KMS-11 (cell line): ENCODE results near the gene ARGLU1.

Source experiments
- H2AFZ ChIP-seq: fragments of 200-600 bp; sonication (generic); 2 replicates; pipeline ENCODE4 v1.6.1; 2016; ENCODE audit warnings: antibody characterized with exemption, mixed run types, low read depth
- H3K27ac ChIP-seq: fragments of 200-600 bp; sonication (generic); 2 replicates; pipeline ENCODE4 v1.6.1; 2016; ENCODE audit warnings: mild to moderate bottlenecking, mixed run types
- H3K27me3 ChIP-seq: fragments of 200-600 bp; sonication (generic); 2 replicates; pipeline ENCODE4 v1.6.1; 2017; ENCODE audit warnings: mild to moderate bottlenecking, low read depth, mixed run types, moderate library complexity; ENCODE audit not compliant: insufficient read depth
- H3K36me3 ChIP-seq: fragments of 200-600 bp; sonication (generic); 2 replicates; pipeline ENCODE4 v1.6.1; 2017; ENCODE audit warnings: mild to moderate bottlenecking, mixed run types; ENCODE audit not compliant: insufficient read depth
- H3K4me1 ChIP-seq: fragments of 200-600 bp; sonication (generic); 2 replicates; pipeline ENCODE4 v1.6.1; 2016; ENCODE audit warnings: mild to moderate bottlenecking, low read depth, mixed run types; ENCODE audit not compliant: poor library complexity, severe bottlenecking
- H3K4me2 ChIP-seq: fragments of 200-600 bp; sonication (generic); 2 replicates; pipeline ENCODE4 v1.7.0; 2016; ENCODE audit warnings: mild to moderate bottlenecking, mixed run types
- H3K4me3 ChIP-seq: fragments of 200-600 bp; sonication (generic); IDR thresholded peaks from 2 replicates; pipeline ENCODE4 v1.6.1; 2017; ENCODE audit warnings: low read depth, low read length, mixed read lengths; ENCODE audit not compliant: insufficient read depth
- H3K79me2 ChIP-seq: fragments of 200-600 bp; sonication (generic); 2 replicates; pipeline ENCODE4 v1.6.1; 2016; ENCODE audit warnings: low read depth, mixed run types; ENCODE audit not compliant: insufficient read depth
- H3K9ac ChIP-seq: fragments of 200-600 bp; sonication (generic); 2 replicates; pipeline ENCODE4 v1.6.1; 2016; ENCODE audit warnings: mild to moderate bottlenecking, mixed run types
- H4K20me1 ChIP-seq: fragments of 200-600 bp; sonication (generic); 2 replicates; pipeline ENCODE4 v1.6.1; 2016; ENCODE audit warnings: mild to moderate bottlenecking, mixed run types; ENCODE audit not compliant: insufficient read depth
- CTCF ChIP-seq: fragments of 200-600 bp; sonication (generic); conservative IDR thresholded peaks from 2 replicates; pipeline ENCODE4 v1.6.1; 2017; ENCODE audit warnings: low read depth, mild to moderate bottlenecking, antibody characterized with exemption, low read length, moderate library complexity, mixed read lengths

Gene ARGLU1

GRCh38 chr13:106507560-106508274 is 60.2 kb downstream of the ARGLU1 start:
- H2AFZ ChIP-seq, result no peak overlapping the region
- H3K36me3 ChIP-seq, result no peaks in the 10 kb centered on the region
- no peaks in the 10 kb centered on the region for H3K4me1 ChIP-seq
- no peak overlapping the region for H3K4me3 ChIP-seq
- H3K27me3 ChIP-seq, result no peaks in the 10 kb centered on the region
- H4K20me1 ChIP-seq, result no peaks in the 10 kb centered on the region
- no peak overlapping the region for H3K27ac ChIP-seq
- H3K79me2 ChIP-seq, result no peaks in the 10 kb centered on the region
- no peak overlapping the region for H3K4me2 ChIP-seq
- TF ChIP-seq CTCF, result no peak
- no peak overlapping the region for H3K9ac ChIP-seq

GRCh38 chr13:106506286-106506685 is 61.7 kb downstream of the ARGLU1 start:
- no peaks in the 10 kb centered on the region for H3K79me2 ChIP-seq
- TF ChIP-seq CTCF, result no peak
- H3K4me2 ChIP-seq, result no peak overlapping the region
- H3K27me3 ChIP-seq, result no peaks in the 10 kb centered on the region
- H3K9ac ChIP-seq, result no peak overlapping the region
- H3K27ac ChIP-seq, result no peak overlapping the region
- H2AFZ ChIP-seq, result no peak overlapping the region
- H3K4me1 ChIP-seq, result no peaks in the 10 kb centered on the region
- no peak overlapping the region for H3K4me3 ChIP-seq
- no peaks in the 10 kb centered on the region for H4K20me1 ChIP-seq
- H3K36me3 ChIP-seq, result no peaks in the 10 kb centered on the region

GRCh38 chr13:106505732-106506131 is 62.2 kb downstream of the ARGLU1 start:
- no peak overlapping the region for H2AFZ ChIP-seq
- no peak overlapping the region for H3K4me2 ChIP-seq
- H3K36me3 ChIP-seq, result no peaks in the 10 kb centered on the region
- H3K4me3 ChIP-seq, result no peak overlapping the region
- TF ChIP-seq CTCF, result no peak
- H3K79me2 ChIP-seq, result no peaks in the 10 kb centered on the region
- no peaks in the 10 kb centered on the region for H4K20me1 ChIP-seq
- H3K27ac ChIP-seq, result no peak overlapping the region
- H3K4me1 ChIP-seq, result peaks cover 5% of the 10 kb centered on the region
- H3K9ac ChIP-seq, result no peak overlapping the region
- H3K27me3 ChIP-seq, result no peaks in the 10 kb centered on the region

GRCh38 chr13:106505295-106505694 is 62.6 kb downstream of the ARGLU1 start:
- Histone ChIP-seq H3K4me1 (peaks cover 10% of the 10 kb centered on the region), H3K27ac (no peak overlapping the region), H3K4me3 (no peak overlapping the region), H3K36me3 (no peaks in the 10 kb centered on the region), H3K79me2 (no peaks in the 10 kb centered on the region), H3K27me3 (no peaks in the 10 kb centered on the region), H3K9ac (no peak overlapping the region), H2AFZ (no peak overlapping the region), H4K20me1 (no peaks in the 10 kb centered on the region), H3K4me2 (no peak overlapping the region)
- TF ChIP-seq CTCF, result no peak
